NCI-H2029 (cell line): Measurements from ENCODE around the gene CNKSR3.
"Not testable (repeated sequence)": the region's sequence is repeated elsewhere in the genome, so short reads cannot be mapped to it uniquely, and the experiment has no call there.

Experiments used
- DNase-seq: peaks from one replicate; lab custom pipeline; 2025; lab: John Stamatoyannopoulos, UW

CNKSR3 gene

DNA sequence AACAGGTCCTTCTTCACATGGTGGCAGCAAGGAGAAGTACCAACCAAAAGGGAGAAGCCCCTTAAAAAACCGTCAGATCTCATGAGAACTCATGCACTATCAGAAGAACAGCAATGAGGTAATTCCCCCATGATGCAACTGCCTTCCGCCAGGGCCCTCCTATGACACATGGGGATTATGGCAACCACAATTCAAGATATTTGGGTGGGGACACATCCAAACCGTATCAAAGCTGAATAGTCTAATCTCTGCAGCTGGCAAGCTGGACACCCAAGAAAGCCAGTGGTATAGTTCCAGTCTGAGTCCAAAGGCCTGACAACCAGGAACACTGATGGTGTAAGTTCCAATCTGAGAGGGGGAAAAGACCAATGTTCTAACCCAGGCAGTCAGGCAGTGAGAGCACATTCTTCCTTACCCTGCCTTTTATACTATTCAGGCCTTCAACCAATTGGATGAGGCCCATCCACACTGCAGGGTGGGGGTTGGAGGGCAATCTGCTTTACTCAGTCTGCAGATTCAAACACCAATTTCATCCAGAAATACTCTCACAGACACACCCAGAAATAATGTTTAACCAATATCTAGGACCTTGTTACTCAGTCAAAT lies 17.9 kb upstream of the CNKSR3 start:
- no peak for DNase-seq

DNA sequence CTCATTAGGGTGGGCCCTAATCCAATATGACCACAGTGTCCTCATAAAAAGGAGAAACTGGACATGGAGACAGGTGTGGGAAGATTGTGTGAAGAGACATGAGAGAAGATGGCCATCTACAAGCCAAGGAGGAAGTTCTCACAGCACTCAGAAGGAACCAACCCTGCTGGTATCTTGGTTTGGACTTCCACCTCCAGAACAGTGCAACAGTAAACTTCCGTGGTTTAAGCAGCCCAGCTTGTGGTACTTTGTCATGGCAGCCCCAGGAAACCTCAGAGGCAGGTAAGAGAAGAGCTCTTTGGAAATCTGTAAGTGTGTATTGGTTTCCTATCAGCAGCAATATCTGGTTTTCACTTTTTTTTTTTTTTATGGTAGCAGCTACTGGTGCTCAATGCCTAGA lies 16.5 kb upstream of the CNKSR3 start:
- DNase-seq = no peak

DNA sequence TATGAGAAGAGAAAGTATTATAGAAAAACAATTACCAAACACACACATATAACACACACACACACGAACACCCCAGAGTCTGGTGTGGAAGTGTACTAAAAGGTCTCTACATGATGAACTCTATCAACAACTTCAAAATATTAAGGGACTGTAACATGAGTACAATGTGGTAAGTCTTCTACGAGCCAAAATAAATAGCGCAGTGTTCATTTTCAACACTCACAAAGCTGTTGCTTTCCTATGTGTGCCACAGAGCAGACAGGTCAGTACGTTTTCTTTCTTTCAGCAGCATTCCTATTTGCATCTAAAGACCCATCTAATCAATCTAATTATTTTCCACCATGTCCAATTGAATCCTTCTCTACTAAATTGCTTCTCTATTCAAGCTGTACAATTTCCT lies 12.1 kb upstream of the CNKSR3 start:
- peak; percentile 86 for DNase-seq

DNA sequence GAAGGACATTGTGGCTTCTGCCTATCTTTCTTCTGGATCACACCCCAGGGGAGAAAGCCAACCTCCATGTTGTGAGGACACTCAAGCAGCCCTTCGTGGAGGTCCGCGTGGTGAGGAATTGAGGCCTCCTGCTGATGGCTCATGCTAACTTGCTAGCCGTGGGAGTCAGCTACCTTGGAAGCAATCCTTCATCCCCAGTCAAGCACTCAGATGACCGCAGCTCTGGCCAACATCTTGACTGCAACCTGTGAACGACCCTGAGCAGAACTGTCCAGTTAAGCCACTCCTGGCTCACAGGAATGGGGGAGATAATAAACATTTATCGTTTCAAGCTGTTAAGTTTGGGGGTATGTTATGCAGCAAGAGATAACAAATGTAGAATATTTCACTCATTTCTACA lies 10.9 kb upstream of the CNKSR3 start:
- DNase-seq = no peak

DNA sequence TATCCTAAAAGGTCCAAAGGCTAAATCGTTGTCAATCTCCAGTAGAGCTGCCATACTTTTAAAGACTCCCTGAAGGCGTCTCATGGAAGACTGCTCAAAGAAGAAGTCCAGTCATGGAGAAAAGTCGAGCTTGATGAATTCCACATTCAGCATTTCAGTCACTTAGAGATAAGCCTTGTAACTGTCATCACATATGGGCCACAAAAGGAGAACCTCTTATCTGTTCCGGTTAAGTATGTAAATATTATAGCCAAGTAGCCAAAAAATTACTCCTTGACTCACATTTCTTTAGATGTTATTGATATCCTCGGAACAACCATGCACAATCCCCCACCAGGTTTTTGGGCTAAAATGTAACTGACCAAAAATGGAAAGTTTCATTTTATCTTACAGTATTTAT lies 9.8 kb upstream of the CNKSR3 start:
- DNase-seq = no peak

DNA sequence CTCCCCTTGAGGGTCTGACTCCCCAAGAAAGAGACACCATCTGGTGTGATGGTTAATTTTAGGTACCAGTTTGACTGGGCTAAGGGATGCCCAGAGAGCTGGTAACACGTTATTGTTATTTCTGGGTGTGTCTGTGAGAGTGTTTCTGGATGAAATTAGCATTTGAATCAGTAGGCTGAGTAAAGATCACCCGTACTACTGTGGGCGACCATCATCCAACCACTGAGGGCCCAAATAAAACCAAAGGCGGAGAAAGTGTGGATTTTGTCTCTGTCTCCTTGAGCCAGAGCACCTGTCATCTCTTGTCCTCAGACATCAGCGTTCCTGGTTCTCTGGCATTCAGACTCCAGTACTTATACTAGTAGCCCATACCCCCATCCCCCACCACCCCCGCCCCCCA lies 7.9 kb upstream of the CNKSR3 start:
- DNase-seq = no peak

DNA sequence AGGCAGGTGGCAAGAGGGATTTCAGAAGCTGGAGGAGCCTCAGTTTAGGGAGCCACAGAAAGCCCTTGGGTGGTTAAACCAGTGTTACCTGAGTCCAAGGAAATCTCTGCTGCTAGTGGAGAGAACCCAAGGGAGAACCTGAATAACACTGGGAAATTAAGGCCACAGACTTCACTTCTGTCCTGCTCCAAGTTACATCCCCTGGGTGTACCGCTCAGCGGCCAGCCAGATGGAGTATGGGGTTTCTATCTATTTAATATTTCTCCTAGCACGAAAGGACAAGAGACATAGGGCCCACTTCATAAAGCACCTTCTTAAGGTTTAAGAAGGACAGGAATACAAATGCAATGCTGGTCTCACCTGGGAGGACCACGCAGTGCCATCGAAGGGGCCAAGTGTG lies 5.8 kb upstream of the CNKSR3 start:
- no peak for DNase-seq

DNA sequence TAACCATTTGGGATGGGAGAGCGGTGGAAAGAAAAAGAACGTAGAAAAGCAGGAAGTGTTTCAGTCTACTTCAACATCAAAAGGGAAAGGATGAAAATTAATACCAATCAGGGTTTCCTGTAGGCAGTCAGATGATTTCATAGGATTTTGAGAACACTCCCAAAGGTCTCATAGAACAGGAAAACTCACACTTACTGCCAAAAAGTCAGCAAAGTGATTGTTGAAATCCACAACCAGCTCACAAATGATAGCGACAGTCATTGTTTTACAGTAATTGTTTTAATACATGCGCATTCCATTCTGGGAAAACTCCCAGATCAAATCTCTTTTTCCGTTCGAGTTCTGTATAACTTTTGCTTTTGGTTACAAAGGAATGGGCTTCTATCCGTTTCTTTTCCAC lies 5.3 kb upstream of the CNKSR3 start:
- DNase-seq = no peak

DNA sequence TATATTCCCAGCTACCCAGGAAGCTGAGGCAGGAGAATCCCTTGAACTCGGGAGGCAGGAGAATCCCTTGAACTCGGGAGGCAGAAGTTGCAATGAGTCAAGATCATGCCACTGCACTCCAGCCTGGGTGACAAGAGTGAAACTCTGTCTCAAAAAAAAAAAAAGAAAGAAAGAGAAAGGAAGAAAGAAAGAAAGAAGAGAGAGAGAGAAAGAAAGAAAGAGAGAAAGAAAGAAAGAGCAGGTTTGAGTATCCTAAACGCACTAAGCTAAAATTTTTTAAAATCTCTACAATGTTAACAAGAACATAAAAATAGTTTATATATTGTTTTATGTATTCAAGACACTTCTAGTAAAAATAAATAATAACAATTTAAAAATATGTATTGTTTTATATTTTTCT lies 4.6 kb upstream of the CNKSR3 start:
- not testable (repeated sequence) for DNase-seq

DNA sequence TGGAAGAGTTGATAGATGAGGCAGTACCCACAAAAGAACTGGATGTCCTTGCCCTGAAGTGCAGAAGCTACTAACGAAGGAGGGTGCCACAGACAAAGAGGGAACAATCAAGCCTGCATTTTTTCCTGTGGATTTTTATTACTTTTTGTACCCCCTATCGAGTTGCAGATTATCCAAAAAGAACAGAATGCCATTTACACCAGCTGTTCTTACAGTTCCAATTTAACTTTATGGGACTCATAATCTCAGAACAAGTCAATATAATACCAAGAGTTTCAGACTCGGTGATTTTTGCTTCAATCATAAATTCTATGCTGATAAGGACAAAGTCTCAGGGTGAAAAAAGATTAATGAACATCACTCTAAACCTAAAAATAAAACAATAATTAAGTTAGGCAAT lies 4.0 kb upstream of the CNKSR3 start:
- no peak for DNase-seq

DNA sequence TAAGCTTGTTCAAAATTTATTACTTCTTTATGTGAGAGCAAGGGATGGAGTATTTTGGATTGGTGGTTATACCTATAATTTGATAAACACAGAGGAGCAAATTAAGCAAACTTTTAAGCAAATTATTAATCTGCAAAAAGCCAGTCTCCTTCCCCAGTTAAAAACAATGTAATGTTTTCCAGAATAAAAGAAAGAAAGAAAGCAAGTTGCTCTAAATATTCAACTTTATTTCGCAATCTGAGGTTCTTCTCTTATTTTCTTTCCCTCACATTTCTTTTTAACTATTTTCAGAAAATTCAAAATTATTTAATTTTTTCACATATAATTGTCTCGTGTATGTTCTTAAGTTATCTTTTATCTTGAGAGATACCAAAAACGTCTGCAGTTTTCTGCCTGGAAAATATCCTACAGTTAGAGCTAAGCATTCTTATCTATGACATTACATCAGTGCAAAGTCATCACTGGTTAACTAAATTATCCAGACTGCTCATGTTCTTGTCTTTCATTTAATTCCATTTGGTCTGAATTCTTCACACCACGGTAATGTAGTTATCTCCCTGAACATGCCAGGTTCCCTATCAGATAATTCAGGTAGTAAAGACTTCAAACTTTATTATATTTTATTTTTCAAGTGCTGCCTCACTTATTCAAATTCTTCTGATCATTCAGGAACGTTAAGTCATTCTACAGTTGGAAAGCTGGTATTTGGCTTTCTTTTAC lies 3.3 kb upstream of the CNKSR3 start:
- DNase-seq = no peak

DNA sequence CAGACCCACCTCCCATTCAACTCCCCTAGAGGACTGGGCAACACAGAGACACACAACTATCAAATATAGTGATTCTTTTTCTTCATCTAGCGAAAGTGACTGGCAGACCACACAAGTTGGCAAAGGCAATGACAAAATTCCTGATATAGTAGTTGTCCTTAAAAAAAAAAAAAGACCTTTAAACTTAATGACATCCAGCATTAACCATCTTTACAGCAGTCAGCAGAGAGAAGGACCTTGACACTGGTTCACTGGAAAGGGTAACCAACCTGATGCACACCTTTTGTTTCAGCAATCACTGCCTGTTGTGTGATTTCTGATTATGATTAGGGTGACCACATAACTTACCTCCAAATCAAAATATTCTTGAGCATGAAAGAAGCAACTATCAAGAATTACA lies 1.7 kb upstream of the CNKSR3 start:
- DNase-seq = no peak

DNA sequence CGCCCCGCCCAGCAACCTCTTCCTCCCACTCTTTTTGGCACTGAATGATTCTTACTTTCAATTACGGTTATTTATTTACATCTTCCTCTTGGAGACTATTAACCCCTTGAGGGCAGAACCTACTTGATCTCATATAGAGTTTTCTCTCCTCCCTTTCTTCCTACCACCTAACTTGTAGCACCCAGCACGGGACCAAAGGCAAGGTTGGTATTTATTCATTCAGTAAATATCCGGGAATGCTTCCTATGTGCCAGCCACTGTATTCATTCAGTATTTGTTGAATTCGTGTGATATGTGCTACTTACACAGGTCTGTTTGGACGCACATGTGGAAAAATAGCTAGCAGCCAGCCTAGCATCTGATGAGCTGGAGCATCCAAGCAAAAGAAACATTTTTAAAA lies 1.3 kb upstream of the CNKSR3 start:
- peak; percentile 78 for DNase-seq

DNA sequence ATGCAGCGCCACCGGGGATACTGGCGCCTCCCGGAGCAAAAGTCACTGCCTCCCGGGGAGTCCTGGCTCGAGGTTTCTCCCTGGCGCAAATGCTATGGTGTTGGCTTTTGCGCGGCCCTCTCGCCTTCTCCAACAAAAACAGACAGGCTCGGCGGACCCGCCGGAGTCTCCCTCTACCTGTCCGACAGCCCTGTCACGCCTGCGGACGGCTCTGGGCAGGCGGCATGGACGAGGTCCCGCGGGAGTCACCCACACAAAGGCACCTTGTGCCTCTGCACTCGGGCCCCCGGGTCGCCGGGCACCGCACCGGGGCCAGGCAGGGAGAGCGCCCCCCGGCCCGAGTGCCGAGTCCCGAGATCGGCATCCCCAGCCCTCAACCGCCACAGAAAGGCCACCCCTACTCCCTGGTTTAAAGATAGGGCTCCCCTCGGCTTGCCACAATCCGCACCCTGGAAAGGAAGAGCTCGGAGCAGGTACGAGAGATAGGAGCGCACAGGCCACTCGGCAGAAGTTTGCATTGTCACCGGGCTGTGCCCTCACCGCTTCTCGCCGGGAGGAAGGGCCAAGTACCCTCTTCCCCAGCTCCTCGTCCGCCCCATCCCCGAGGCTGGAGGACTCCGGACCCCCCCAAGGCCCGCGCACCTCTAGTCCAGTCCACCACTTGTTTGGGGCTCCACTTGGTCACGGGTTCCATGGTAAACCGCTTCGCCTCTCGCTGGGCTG lies 903 bp downstream of the CNKSR3 start:
- DNase-seq = no peak

DNA sequence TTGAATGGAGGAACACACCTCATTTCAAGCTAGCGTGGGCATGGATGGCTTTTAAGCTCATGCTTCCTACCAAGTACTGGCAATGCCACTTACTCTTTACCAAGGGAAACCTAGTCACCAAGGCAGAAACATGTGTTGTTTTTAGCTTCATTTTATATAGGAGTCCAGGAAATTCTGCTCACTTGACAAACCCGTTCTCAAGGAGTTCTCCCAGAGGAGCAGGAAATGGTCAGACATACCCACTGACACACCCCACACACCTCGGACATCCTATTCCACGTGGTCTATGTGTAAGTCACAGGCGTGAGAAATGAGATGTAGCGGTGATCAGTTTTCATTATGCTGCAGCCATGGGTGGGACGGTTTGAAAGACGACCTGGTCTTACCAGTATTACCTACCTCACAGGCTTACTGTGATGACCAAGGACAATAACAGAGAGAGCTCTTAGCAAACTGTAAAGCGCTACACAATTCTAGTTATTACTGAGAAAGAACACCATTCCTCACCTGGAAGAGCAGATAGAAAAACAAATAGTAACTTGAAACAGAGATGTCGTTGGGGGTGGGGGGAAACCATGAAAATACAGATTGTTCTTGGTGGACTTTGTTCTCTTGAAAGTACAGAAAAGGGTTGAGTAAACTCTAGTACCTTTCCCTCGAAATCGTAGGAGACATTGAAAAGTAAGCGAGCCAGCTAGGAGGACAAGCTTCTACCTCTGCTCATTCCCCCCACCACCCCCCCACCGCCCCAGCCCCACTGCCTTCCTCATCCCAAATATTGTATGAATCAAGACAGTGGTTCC lies 1.7 kb downstream of the CNKSR3 start:
- DNase-seq = peak; percentile 60

DNA sequence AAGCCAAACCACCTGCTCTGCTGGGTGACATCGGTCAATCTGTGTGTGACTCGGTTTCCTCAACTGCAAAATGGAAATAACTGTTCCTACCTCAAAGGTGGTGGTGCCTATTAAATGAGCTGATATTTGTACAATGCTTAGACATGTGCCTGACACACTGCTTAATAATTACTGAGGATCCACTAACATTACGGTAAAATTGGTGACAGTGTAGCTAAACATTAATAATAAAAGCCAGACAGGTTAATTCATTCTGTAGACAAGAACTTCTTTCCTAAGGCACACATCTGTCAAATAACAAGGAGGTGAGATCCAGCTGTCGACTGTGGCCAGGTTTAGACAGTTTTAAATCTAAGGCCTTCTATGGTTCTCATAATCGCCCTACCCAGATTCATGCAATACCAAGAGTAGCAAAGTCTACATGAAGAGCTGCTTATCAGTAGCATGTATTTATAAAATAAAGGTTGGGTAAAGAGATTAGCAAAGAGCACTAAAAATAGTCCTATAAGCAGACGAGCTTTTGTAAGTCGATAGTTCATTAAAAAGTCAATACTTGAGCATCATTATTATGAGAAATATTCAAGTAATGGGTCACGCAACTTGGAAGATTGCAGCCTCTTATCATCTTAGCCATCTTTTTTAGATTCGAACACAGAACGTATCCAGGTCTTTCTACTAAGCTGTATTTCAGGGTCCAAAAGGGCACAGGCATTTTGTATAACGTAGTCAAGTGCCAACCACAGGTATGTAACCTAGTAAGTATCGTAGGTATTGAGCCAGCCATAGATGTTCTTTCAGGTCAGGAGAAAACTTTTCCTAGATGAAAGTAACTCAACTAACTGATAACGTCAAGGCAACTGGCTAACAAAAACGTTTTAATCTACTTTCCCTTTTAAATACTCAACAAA lies 3.2 kb downstream of the CNKSR3 start:
- no peak for DNase-seq

DNA sequence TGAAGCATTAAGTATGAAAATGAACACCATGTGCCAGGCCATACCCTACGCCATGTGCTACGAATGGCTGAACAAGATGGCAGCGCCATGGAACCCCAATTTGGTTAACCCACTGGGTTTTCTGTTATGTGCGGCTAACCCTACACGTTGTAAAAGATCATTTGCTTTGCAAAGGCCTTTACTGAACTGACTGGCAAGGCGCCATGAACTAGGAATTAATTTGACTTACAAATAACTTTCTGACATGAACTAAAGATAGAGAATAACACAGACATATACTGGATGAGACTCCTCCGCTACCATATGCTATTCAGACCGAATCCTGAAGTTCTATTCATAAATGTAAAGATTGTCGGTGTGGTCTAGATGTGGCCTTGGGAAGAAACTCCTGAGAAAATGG lies 3.9 kb downstream of the CNKSR3 start:
- DNase-seq = no peak

DNA sequence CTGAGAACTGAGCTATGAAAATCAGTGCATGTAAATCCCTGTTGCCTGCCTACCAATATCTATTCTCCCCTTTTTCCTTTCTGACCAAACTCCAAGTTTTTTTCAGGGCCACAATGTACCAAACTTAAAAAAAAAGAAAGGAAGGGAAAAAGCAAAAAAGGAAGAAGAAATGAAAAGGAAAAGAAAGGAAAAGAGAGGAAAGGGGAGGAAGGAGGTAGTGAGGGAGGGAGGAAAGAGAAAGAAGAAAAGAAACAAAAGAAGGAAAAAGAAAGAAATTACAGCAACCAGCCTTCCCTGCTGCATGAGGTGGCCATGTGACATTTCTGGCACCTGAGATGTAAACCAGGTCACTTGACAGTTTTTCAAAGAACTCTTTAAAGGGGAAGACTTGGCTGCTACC lies 4.4 kb downstream of the CNKSR3 start:
- DNase-seq = no peak

DNA sequence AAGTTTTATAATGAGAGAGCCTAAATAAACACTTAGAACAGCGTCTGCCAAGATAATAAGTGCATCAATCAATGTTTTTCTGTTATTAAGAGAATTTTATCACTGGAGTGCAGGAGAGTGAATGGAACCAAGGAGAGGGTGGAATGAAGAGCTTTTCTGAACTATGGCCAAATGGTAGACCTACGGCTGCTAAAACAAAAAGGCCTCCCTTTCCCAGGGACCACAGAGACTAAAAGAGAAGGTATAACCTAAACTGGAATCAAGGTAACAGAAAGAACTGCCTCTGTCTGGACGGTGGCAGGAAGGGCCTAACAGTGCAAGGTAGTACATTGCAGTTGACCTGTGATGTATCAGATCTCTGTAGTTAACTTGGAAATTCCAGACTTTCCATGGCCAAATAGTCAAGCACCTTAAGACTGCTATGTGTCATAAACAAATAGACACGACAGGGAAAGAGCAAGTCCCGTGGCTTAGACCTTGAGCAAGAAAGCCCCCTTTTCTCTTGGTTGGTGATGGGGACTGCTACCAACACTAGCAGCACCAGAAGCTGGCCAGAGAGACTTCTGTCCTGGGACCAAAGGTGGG lies 5.5 kb downstream of the CNKSR3 start:
- no peak for DNase-seq

DNA sequence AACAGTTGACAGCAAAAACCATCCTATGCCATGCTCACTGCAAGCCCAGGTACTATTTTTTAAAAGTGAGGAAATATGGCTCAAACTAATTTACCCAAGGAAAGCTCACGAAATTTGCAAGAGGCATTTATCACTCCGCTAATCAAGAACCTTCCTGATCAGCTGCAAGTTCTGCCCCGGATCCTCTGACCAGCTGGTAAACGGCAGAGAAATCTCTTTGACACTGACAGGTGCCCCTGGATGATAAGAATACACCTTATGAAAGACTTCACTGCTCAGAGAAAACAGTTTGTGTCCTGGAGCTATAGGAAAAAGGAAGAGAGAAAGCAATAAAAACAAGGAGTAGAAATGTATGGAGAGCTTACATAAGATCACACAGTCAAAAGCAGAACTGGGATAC lies 6.4 kb downstream of the CNKSR3 start:
- no peak for DNase-seq

DNA sequence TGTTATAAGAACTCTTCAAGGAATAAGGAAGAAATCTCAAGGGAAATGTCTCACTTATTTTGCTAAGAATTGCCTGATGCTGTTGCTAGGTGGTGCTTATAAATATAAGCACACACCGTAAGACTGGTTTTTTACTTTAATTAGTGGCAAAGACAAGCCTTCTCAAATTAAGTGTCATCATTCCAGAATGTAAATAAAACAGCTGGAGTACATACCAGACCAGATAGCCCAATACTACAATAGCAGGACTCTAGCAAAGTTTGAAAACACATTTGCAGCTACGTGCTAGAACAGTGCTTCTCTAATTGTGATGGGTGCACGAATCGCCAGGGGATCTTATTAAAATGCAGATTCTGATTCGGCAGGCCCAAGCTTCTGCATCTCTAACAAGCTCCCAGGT lies 6.8 kb downstream of the CNKSR3 start:
- no peak for DNase-seq
